ENCODE data around the gene ZNHIT2. TPM values are rescaled to one million over a fixed set of nuclear protein-coding genes. Genes with fewer than 3 reads are reported as not detected.
A peak's percentile ranks its signal among the peaks of the same experiment; 100 is the strongest.

The ZNHIT2 gene
- total and polyA plus RNA-seq, 2 of the 13 experiments (the other 11 are each of a cell fraction or from before 2014, with no cell fraction given) = 1.1 to 6.5 TPM

DNA sequence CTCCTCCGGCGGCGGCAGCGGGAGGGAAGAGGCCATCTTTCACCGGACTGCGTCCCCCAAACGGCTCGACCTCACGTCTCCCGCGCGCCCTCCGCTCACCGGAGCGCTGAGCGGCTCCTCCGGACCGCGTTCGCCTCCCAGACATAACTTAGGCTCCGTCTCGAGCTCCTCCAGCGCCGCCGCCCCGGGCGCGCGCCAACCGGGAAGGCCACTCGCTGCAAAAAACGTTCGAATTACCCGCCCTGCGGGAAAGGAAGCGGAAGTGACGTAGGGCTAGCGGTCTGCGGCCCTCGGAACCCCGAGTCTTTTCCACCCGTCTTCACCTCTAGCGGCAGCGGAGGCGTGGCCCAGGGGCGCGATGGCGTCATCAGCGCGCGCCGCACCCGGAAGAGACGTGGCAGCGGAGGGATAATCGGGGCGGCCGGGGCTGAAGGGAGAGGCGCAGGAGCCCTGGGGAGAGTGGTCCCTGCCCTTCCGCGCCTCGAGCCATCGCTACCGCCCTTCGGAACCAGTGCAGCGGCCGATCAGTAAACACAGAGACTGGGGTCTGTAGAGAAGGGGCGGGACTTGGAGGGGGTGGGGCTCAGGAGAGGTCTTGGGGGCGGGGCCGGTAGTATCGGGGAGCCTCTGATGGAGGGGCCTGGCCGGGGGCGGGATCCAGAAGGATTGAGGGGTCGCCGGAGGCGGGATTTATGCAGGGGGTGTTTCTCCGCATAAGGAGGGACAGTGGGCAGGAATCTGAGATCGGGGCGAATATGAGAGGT is 33.5 kb downstream of the ZNHIT2 start, which contains the start of the genes CDCA5 and ZFPL1 (continued):
- TF ChIP-seq, protein P1, sequence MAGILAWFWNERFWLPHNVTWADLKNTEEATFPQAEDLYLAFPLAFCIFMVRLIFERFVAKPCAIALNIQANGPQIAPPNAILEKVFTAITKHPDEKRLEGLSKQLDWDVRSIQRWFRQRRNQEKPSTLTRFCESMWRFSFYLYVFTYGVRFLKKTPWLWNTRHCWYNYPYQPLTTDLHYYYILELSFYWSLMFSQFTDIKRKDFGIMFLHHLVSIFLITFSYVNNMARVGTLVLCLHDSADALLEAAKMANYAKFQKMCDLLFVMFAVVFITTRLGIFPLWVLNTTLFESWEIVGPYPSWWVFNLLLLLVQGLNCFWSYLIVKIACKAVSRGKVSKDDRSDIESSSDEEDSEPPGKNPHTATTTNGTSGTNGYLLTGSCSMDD (CRISPR knock-in tag; IDR thresholded peaks at IDR 0.05) = no peak
- TF ChIP-seq NR2F6 (IDR thresholded peaks at IDR 0.05) = no peak
- TF ChIP-seq NR2F6 (CRISPR knock-in tag; IDR thresholded peaks at IDR 0.05) = peak; percentile 48; the same call in 1 of the 2 replicates
- TF ChIP-seq IRX3 (CRISPR knock-in tag; IDR thresholded peaks at IDR 0.05; ENCODE audit: borderline replicate concordance, low read depth) = peak; percentile 81; the same call in 1 of the 2 replicates
- TF ChIP-seq ZNF446 (CRISPR knock-in tag; IDR thresholded peaks at IDR 0.05) = peak; percentile 70; the same call in 1 of the 2 replicates
- TF ChIP-seq, protein P2, sequence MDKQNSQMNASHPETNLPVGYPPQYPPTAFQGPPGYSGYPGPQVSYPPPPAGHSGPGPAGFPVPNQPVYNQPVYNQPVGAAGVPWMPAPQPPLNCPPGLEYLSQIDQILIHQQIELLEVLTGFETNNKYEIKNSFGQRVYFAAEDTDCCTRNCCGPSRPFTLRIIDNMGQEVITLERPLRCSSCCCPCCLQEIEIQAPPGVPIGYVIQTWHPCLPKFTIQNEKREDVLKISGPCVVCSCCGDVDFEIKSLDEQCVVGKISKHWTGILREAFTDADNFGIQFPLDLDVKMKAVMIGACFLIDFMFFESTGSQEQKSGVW (CRISPR knock-in tag; IDR thresholded peaks at IDR 0.05; ENCODE audit: borderline replicate concordance) = no peak
- TF ChIP-seq CHD4 (IDR thresholded peaks at IDR 0.05; ENCODE audit: borderline replicate concordance, low read length) = no peak
- no peak for TF ChIP-seq PCBP2 (optimal IDR thresholded peaks at IDR 0.05; ENCODE audit: low read depth, low read length, poor library complexity, severe bottlenecking)
- TF ChIP-seq, protein P3, sequence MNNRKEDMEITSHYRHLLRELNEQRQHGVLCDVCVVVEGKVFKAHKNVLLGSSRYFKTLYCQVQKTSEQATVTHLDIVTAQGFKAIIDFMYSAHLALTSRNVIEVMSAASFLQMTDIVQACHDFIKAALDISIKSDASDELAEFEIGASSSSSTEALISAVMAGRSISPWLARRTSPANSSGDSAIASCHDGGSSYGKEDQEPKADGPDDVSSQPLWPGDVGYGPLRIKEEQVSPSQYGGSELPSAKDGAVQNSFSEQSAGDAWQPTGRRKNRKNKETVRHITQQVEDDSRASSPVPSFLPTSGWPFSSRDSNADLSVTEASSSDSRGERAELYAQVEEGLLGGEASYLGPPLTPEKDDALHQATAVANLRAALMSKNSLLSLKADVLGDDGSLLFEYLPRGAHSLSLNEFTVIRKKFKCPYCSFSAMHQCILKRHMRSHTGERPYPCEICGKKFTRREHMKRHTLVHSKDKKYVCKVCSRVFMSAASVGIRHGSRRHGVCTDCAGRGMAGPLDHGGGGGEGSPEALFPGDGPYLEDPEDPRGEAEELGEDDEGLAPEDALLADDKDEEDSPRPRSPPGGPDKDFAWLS (CRISPR knock-in tag; IDR thresholded peaks at IDR 0.05; ENCODE audit: borderline replicate concordance) = no peak
- TF ChIP-seq ZNF317 (CRISPR knock-in tag; IDR thresholded peaks at IDR 0.05) = 0 out of 2 replicates have a peak, but pooled peaks have one; percentile 27
- TF ChIP-seq, protein P4, sequence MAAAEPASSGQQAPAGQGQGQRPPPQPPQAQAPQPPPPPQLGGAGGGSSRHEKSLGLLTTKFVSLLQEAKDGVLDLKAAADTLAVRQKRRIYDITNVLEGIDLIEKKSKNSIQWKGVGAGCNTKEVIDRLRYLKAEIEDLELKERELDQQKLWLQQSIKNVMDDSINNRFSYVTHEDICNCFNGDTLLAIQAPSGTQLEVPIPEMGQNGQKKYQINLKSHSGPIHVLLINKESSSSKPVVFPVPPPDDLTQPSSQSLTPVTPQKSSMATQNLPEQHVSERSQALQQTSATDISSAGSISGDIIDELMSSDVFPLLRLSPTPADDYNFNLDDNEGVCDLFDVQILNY (CRISPR knock-in tag; conservative IDR thresholded peaks at IDR 0.05) = peak; percentile 100
- TF ChIP-seq DR1 (CRISPR knock-in tag; IDR thresholded peaks at IDR 0.05) = peak; percentile 70; the same call in 1 of the 2 replicates
- 0 out of 2 replicates have a peak, but pooled peaks have one; percentile 35 for TF ChIP-seq ZMAT3 (CRISPR knock-in tag; conservative IDR thresholded peaks at IDR 0.05)
- TF ChIP-seq ZNF501 (CRISPR knock-in tag; IDR thresholded peaks at IDR 0.05) = peak; percentile 73
- peak; percentile 85 for TF ChIP-seq ZNF605 (CRISPR knock-in tag; IDR thresholded peaks at IDR 0.05)
- TF ChIP-seq RXRA (CRISPR knock-in tag; IDR thresholded peaks at IDR 0.05) = no peak; the same call in 1 of the 2 replicates
- TF ChIP-seq HIVEP1 (CRISPR knock-in tag; IDR thresholded peaks at IDR 0.05) = peak; percentile 81
- 0 out of 2 replicates have a peak, but pooled peaks have one; percentile 38 for TF ChIP-seq JUNB (CRISPR knock-in tag; IDR thresholded peaks at IDR 0.05; ENCODE audit: borderline replicate concordance)
- TF ChIP-seq, protein P5, sequence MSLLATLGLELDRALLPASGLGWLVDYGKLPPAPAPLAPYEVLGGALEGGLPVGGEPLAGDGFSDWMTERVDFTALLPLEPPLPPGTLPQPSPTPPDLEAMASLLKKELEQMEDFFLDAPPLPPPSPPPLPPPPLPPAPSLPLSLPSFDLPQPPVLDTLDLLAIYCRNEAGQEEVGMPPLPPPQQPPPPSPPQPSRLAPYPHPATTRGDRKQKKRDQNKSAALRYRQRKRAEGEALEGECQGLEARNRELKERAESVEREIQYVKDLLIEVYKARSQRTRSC (CRISPR knock-in tag; IDR thresholded peaks at IDR 0.05; ENCODE audit: low read depth) = no peak
- peak; percentile 98 for TF ChIP-seq YEATS2 (CRISPR knock-in tag; IDR thresholded peaks at IDR 0.05; ENCODE audit: borderline replicate concordance)
- TF ChIP-seq ZNF850 (CRISPR knock-in tag; conservative IDR thresholded peaks at IDR 0.05) = no peak
- peak; percentile 37; the same call in 1 of the 2 replicates for TF ChIP-seq ZNF746 (CRISPR knock-in tag; IDR thresholded peaks at IDR 0.05)
- no peak for TF ChIP-seq TBP (CRISPR knock-in tag; IDR thresholded peaks at IDR 0.05)
- no peak for TF ChIP-seq ZNF75D (CRISPR knock-in tag; IDR thresholded peaks at IDR 0.05; ENCODE audit: borderline replicate concordance)
- peak; percentile 41; the same call in 1 of the 2 replicates for TF ChIP-seq ZNF709 (CRISPR knock-in tag; IDR thresholded peaks at IDR 0.05)
- TF ChIP-seq FLYWCH1 (CRISPR knock-in tag; IDR thresholded peaks at IDR 0.05) = no peak
